ENCODE data around the gene CLDN17.

CLDN17 gene

GRCh38 chr21:30166705-30167104, at the start of gene CLDN17:
CLDN17 (minus strand) TSS chr21:30166805; CDS start chr21:30166617, 188 bp downstream.
- FAIRE-seq, result no peak
- DNase-seq (ENCODE audit: extremely low spot score, insufficient read length, low read depth), result no peak

- DNase-seq (ENCODE audit: extremely low spot score, insufficient read length, low read depth), result no peak
- FAIRE-seq, result no peak
Measured at GRCh38 chr21:30216041-30216723, 49.6 kb upstream of the CLDN17 start, which contains the start of gene CLDN8. CLDN8 (minus strand) TSS chr21:30216097; CDS start chr21:30215925, 172 bp downstream.

- FAIRE-seq (no peak), DNase-seq (ENCODE audit: extremely low spot score, insufficient read length, low read depth) (no peak)
Measured at GRCh38 chr21:30211071-30211470, 44.5 kb upstream of the CLDN17 start.

GRCh38 chr21:30209601-30210000, 43.0 kb upstream of the CLDN17 start:
- no peak for DNase-seq (ENCODE audit: extremely low spot score, insufficient read length, low read depth)
- no peak for FAIRE-seq

- FAIRE-seq (no peak), DNase-seq (ENCODE audit: extremely low spot score, insufficient read length, low read depth) (no peak)
Measured at GRCh38 chr21:30207252-30207579, 40.6 kb upstream of the CLDN17 start.

- DNase-seq (ENCODE audit: extremely low spot score, insufficient read length, low read depth), result no peak
- FAIRE-seq, result no peak
Measured at GRCh38 chr21:30206551-30207251, 40.1 kb upstream of the CLDN17 start.

- FAIRE-seq (no peak), DNase-seq (ENCODE audit: extremely low spot score, insufficient read length, low read depth) (no peak)
Measured at GRCh38 chr21:30200000-30200399, 33.4 kb upstream of the CLDN17 start.

GRCh38 chr21:30194701-30195299, 28.2 kb upstream of the CLDN17 start:
- no peak for DNase-seq (ENCODE audit: extremely low spot score, insufficient read length, low read depth)
- no peak for FAIRE-seq

GRCh38 chr21:30193201-30193600, 26.6 kb upstream of the CLDN17 start:
- FAIRE-seq (no peak), DNase-seq (ENCODE audit: extremely low spot score, insufficient read length, low read depth) (no peak)

- FAIRE-seq (no peak), DNase-seq (ENCODE audit: extremely low spot score, insufficient read length, low read depth) (no peak)
Measured at GRCh38 chr21:30190554-30190953, 23.9 kb upstream of the CLDN17 start.

- no peak for DNase-seq (ENCODE audit: extremely low spot score, insufficient read length, low read depth)
- no peak for FAIRE-seq
Measured at GRCh38 chr21:30189773-30190172, 23.2 kb upstream of the CLDN17 start.

GRCh38 chr21:30186242-30186641, 19.6 kb upstream of the CLDN17 start:
- no peak for DNase-seq (ENCODE audit: extremely low spot score, insufficient read length, low read depth)
- FAIRE-seq, result no peak

- DNase-seq (ENCODE audit: extremely low spot score, insufficient read length, low read depth) (no peak), FAIRE-seq (no peak)
Measured at GRCh38 chr21:30168086-30168485, 1.5 kb upstream of the CLDN17 start.

- DNase-seq (ENCODE audit: extremely low spot score, insufficient read length, low read depth) (no peak), FAIRE-seq (no peak)
Measured at GRCh38 chr21:30166171-30166570, 434 bp downstream of the CLDN17 start.

GRCh38 chr21:30164796-30165195, 1.8 kb downstream of the CLDN17 start:
- DNase-seq (ENCODE audit: extremely low spot score, insufficient read length, low read depth) (no peak), FAIRE-seq (no peak)

GRCh38 chr21:30153697-30154340, 12.8 kb downstream of the CLDN17 start:
- no peak for DNase-seq (ENCODE audit: extremely low spot score, insufficient read length, low read depth)
- FAIRE-seq, result no peak

- FAIRE-seq, result no peak
- DNase-seq (ENCODE audit: extremely low spot score, insufficient read length, low read depth), result no peak
Measured at GRCh38 chr21:30152792-30153191, 13.8 kb downstream of the CLDN17 start.

GRCh38 chr21:30148906-30149305, 17.7 kb downstream of the CLDN17 start:
- FAIRE-seq, result no peak
- no peak for DNase-seq (ENCODE audit: extremely low spot score, insufficient read length, low read depth)

GRCh38 chr21:30146558-30147282, 19.9 kb downstream of the CLDN17 start:
- FAIRE-seq (no peak), DNase-seq (ENCODE audit: extremely low spot score, insufficient read length, low read depth) (no peak)

- no peak for FAIRE-seq
- DNase-seq (ENCODE audit: extremely low spot score, insufficient read length, low read depth), result no peak
Measured at GRCh38 chr21:30138483-30138882, 28.1 kb downstream of the CLDN17 start.
